GM12878 (cell line): ENCODE results near the gene HTR3A.

ENCODE experiments used
- CEBPB ChIP-seq, 2 experiments: fragments of 150-350 bp in 1 of 2; IDR thresholded peaks; 2 replicates each; pipeline ENCODE4 v1.6.1; 2012 to 2014; ENCODE audit warnings: low read depth in 2 of 2, low read length in 2 of 2, borderline replicate concordance in 1 of 2, inconsistent platforms in 1 of 2
- RBBP5 ChIP-seq: fragments of 200-600 bp; sonication (generic); conservative IDR thresholded peaks from 2 replicates; pipeline ENCODE4 v1.6.1; 2016
- SMAD1 ChIP-seq: fragments of 450-650 bp; IDR thresholded peaks from 2 replicates; pipeline ENCODE4 v1.6.1; 2018; ENCODE audit warnings: mild to moderate bottlenecking, low read depth; ENCODE audit not compliant: partially characterized antibody
- SMC3 ChIP-seq: IDR thresholded peaks from 2 replicates; pipeline ENCODE4 v1.6.1; 2011; ENCODE audit warnings: low read length, improper control_type of control experiment, borderline replicate concordance
- SUPT20H ChIP-seq: IDR thresholded peaks from 2 replicates; pipeline ENCODE4 v1.6.1; 2011; ENCODE audit warnings: low read depth, mild to moderate bottlenecking, low read length, moderate library complexity, borderline replicate concordance; ENCODE audit not compliant: control insufficient read depth
- TCF12 ChIP-seq: IDR thresholded peaks from 2 replicates; pipeline ENCODE4 v1.6.1; 2011; ENCODE audit warnings: low read depth, mild to moderate bottlenecking, low read length
- TF ChIP-seq, protein P1 (sequence below), 3 experiments: IDR thresholded peaks in 2 of 3; conservative IDR thresholded peaks in 1 of 3; 2 replicates each; pipeline ENCODE4 v1.5.1; 2011; ENCODE audit warnings: low read depth in 3 of 3, low read length in 3 of 3, mild to moderate bottlenecking in 3 of 3, control low read depth in 2 of 3, moderate library complexity in 2 of 3, inconsistent platforms in 1 of 3, mixed read lengths in 1 of 3; ENCODE audit not compliant: control insufficient read depth in 2 of 3, insufficient read depth in 1 of 3; ENCODE audit errors: extremely low read depth in 1 of 3
- TF ChIP-seq, protein P2 (sequence below): fragments of 150-350 bp; IDR thresholded peaks from 2 replicates; pipeline ENCODE4 v1.6.1; 2016; ENCODE audit warnings: low read depth, low read length

DNA sequence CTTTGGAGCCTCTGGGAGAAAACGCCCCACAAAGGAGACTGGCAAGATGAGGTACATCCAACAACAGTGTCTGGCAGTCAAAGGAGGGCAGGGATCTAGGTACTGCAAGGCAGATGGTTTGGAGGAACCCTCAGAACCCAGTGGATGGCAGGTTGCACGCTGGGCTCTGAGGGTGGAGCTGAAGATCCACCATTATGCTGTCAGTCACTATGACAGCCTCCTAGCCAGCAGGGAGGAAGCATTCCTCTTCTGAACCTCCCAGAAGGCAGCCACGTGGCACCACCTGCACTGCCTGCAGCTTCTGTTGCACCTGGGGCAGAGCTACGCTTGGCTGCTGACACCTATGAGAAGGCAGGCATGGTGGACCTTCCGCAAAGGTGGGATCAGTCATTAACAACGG, 40.2 kb downstream of the HTR3A start:
- TF ChIP-seq TCF12 (no peak), SMC3 (no peak), CEBPB (IDR thresholded peaks at IDR 0.05; ENCODE audit: borderline replicate concordance in 1 of 2, low read depth in 2 of 2, low read length in 2 of 2) (no peak), RBBP5 (no peak), SUPT20H (no peak), SMAD1 (no peak)
- TF ChIP-seq, protein P1, sequence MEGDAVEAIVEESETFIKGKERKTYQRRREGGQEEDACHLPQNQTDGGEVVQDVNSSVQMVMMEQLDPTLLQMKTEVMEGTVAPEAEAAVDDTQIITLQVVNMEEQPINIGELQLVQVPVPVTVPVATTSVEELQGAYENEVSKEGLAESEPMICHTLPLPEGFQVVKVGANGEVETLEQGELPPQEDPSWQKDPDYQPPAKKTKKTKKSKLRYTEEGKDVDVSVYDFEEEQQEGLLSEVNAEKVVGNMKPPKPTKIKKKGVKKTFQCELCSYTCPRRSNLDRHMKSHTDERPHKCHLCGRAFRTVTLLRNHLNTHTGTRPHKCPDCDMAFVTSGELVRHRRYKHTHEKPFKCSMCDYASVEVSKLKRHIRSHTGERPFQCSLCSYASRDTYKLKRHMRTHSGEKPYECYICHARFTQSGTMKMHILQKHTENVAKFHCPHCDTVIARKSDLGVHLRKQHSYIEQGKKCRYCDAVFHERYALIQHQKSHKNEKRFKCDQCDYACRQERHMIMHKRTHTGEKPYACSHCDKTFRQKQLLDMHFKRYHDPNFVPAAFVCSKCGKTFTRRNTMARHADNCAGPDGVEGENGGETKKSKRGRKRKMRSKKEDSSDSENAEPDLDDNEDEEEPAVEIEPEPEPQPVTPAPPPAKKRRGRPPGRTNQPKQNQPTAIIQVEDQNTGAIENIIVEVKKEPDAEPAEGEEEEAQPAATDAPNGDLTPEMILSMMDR (IDR thresholded peaks at IDR 0.05 in 2 of 3, conservative IDR thresholded peaks at IDR 0.05 in 1 of 3; ENCODE audit: control insufficient read depth in 2 of 3, extremely low read depth in 1 of 3, insufficient read depth in 1 of 3, low read depth in 3 of 3, low read length in 3 of 3), result no peak
- TF ChIP-seq, protein P2, sequence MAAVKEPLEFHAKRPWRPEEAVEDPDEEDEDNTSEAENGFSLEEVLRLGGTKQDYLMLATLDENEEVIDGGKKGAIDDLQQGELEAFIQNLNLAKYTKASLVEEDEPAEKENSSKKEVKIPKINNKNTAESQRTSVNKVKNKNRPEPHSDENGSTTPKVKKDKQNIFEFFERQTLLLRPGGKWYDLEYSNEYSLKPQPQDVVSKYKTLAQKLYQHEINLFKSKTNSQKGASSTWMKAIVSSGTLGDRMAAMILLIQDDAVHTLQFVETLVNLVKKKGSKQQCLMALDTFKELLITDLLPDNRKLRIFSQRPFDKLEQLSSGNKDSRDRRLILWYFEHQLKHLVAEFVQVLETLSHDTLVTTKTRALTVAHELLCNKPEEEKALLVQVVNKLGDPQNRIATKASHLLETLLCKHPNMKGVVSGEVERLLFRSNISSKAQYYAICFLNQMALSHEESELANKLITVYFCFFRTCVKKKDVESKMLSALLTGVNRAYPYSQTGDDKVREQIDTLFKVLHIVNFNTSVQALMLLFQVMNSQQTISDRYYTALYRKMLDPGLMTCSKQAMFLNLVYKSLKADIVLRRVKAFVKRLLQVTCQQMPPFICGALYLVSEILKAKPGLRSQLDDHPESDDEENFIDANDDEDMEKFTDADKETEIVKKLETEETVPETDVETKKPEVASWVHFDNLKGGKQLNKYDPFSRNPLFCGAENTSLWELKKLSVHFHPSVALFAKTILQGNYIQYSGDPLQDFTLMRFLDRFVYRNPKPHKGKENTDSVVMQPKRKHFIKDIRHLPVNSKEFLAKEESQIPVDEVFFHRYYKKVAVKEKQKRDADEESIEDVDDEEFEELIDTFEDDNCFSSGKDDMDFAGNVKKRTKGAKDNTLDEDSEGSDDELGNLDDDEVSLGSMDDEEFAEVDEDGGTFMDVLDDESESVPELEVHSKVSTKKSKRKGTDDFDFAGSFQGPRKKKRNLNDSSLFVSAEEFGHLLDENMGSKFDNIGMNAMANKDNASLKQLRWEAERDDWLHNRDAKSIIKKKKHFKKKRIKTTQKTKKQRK, result no peak
